ENCODE data around the gene FPR2.

Gene FPR2

DNA sequence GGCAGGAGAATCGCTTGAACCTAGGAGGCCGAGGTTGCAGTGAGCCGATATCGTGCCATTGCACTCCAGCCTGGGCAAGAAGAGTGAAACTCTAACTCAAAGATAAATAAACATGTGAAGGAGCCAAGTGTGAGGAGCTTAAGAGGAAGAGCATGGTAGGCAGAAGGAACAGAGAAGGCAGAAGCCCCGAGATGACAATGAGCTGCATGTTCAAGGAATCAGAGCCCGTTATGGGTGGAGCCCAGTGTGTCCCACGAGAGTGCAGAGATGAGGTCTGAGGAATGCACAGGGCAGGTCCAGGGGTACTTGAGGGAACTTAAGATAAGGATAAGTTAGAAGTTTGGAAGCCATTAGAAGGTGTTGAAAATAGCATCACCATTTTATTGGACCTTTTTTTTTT lies 716 bp downstream of the FPR2 start:
- Histone ChIP-seq H3K9ac (ENCODE audit: low read length) (no peak overlapping the region), H3K4me3 (ENCODE audit: low read length) (no peak overlapping the region), H3K9me2 (replicated peaks; ENCODE audit: insufficient read depth, low read length) (no peaks in the 10 kb centered on the region), H3K27ac (ENCODE audit: low read length) (no peak overlapping the region), H3K4me1 (ENCODE audit: low read length) (no peaks in the 10 kb centered on the region), H2AFZ (ENCODE audit: low read length) (no peak overlapping the region), H3K79me2 (ENCODE audit: low read length) (no peaks in the 10 kb centered on the region), H3K9me3 (replicated peaks; ENCODE audit: insufficient read depth, low read length) (no peaks in the 10 kb centered on the region), H3K4me2 (ENCODE audit: low read depth, low read length) (no peak overlapping the region), H3K36me3 (replicated peaks; ENCODE audit: insufficient read depth, low read length) (no peaks in the 10 kb centered on the region), H3K27me3 (replicated peaks; ENCODE audit: insufficient read depth, low read length) (no peaks in the 10 kb centered on the region), H3F3A (ENCODE audit: insufficient read depth, low read length) (no peaks in the 10 kb centered on the region), H4K20me1 (ENCODE audit: insufficient read depth, low read length) (no peaks in the 10 kb centered on the region)
- TF ChIP-seq EZH2 (optimal IDR thresholded peaks at IDR 0.05; ENCODE audit: low read depth, low read length) (no peak), EZH2phosphoT487 (IDR thresholded peaks at IDR 0.05; ENCODE audit: low read length) (no peak), CTCF (IDR thresholded peaks at IDR 0.05; ENCODE audit: low read length) (no peak)
- no peak for DNase-seq

DNA sequence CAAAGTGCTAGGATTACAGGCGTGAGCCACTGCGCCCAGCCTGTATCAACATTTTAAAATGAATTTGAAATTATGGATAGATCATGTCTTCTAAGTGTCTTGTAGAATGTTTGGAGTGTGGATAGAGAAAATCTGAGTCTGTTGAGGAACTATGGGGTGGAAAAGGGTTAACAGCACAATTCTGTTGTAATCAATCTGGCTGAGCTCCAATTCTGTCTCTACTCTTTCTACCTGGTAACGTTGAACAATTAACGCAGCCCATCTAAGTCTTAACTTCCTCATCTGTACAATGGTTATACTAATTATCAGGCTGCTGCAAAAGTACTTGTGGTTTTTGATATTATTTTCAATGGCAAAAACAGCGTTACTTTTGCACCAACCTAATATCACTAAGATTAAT lies 4.1 kb downstream of the FPR2 start:
- H3K36me3 ChIP-seq (replicated peaks; ENCODE audit: insufficient read depth, low read length) = no peaks in the 10 kb centered on the region
- H3K9me3 ChIP-seq (replicated peaks; ENCODE audit: insufficient read depth, low read length) = no peaks in the 10 kb centered on the region
- no peaks in the 10 kb centered on the region for H3K4me1 ChIP-seq (ENCODE audit: low read length)
- no peak overlapping the region for H3K9ac ChIP-seq (ENCODE audit: low read length)
- H3K27ac ChIP-seq (ENCODE audit: low read length) = no peak overlapping the region
- no peak for TF ChIP-seq EZH2 (optimal IDR thresholded peaks at IDR 0.05; ENCODE audit: low read depth, low read length)
- H4K20me1 ChIP-seq (ENCODE audit: insufficient read depth, low read length) = no peaks in the 10 kb centered on the region
- DNase-seq = no peak
- H2AFZ ChIP-seq (ENCODE audit: low read length) = no peak overlapping the region
- H3K9me2 ChIP-seq (replicated peaks; ENCODE audit: insufficient read depth, low read length) = no peaks in the 10 kb centered on the region
- H3K4me3 ChIP-seq (ENCODE audit: low read length) = no peak overlapping the region
- H3K79me2 ChIP-seq (ENCODE audit: low read length) = no peaks in the 10 kb centered on the region
- no peak overlapping the region for H3K4me2 ChIP-seq (ENCODE audit: low read depth, low read length)
- no peaks in the 10 kb centered on the region for H3F3A ChIP-seq (ENCODE audit: insufficient read depth, low read length)
- H3K27me3 ChIP-seq (replicated peaks; ENCODE audit: insufficient read depth, low read length) = no peaks in the 10 kb centered on the region

DNA sequence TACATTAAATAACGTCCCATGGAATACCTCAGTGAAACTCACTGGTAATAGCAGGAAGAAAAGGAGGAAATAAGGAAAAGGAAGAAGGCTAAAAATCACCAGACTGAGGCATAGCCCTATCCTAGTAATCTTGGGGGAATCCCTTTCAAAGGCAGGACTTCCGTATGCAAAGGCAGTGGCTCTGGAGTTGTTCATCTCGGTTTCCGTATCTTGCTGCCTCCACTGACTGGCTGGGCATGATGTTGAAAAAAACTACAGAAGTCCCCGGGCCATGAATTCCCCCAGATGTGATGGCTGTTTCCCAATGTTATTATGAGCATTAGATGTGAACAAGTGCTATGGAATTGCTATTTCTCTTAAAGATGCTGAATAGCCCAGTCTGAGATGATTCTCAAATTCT lies 5.5 kb downstream of the FPR2 start:
- H3K36me3 ChIP-seq (replicated peaks; ENCODE audit: insufficient read depth, low read length) = no peaks in the 10 kb centered on the region
- no peaks in the 10 kb centered on the region for H4K20me1 ChIP-seq (ENCODE audit: insufficient read depth, low read length)
- no peaks in the 10 kb centered on the region for H3K4me1 ChIP-seq (ENCODE audit: low read length)
- no peak overlapping the region for H3K27ac ChIP-seq (ENCODE audit: low read length)
- no peak overlapping the region for H2AFZ ChIP-seq (ENCODE audit: low read length)
- DNase-seq = no peak
- no peak overlapping the region for H3K4me2 ChIP-seq (ENCODE audit: low read depth, low read length)
- H3K27me3 ChIP-seq (replicated peaks; ENCODE audit: insufficient read depth, low read length) = no peaks in the 10 kb centered on the region
- H3K9me2 ChIP-seq (replicated peaks; ENCODE audit: insufficient read depth, low read length) = no peaks in the 10 kb centered on the region
- no peak overlapping the region for H3K9ac ChIP-seq (ENCODE audit: low read length)
- H3F3A ChIP-seq (ENCODE audit: insufficient read depth, low read length) = no peaks in the 10 kb centered on the region
- no peak overlapping the region for H3K4me3 ChIP-seq (ENCODE audit: low read length)
- no peaks in the 10 kb centered on the region for H3K9me3 ChIP-seq (replicated peaks; ENCODE audit: insufficient read depth, low read length)
- no peak for TF ChIP-seq EZH2phosphoT487 (IDR thresholded peaks at IDR 0.05; ENCODE audit: low read length)
- no peak for TF ChIP-seq CTCF (IDR thresholded peaks at IDR 0.05; ENCODE audit: low read length)
- no peak for TF ChIP-seq EZH2 (optimal IDR thresholded peaks at IDR 0.05; ENCODE audit: low read depth, low read length)
- no peaks in the 10 kb centered on the region for H3K79me2 ChIP-seq (ENCODE audit: low read length)

DNA sequence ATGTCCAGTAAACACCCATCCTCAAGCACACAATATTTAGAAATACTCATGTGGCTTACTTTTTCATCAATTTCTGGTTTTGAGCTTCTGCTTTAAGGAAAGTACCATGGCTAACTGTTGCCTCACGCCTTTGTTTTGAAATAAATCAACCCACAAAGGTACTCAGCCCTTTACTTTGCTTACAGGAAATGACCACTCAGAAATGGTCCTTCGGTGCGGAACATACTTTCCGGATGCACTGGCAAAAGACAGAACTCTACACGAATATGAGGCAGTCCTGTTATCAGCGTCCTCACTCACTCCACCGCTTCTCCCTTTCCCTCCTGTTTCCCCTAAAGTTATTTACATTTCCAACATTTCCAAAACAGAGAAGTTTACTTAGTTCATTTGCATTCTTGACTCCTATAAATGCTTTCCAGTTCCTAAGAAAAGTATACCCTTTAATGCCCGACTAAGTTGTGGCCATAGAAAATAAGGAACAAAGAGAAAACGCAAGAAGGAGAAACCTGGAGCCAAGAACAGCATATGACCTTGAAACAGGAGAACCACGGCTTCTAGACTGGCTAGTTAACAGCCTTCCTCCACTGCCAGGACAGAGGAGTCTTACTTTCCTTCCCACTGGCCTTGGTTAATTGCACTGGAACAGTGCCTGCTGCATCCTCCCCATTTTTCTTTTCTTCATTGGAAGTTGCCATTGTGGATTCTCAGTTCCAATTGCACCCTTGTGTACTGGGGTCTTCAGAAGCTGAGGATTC lies 10.6 kb downstream of the FPR2 start:
- no peak for TF ChIP-seq CTCF (IDR thresholded peaks at IDR 0.05; ENCODE audit: low read length)
- TF ChIP-seq EZH2phosphoT487 (IDR thresholded peaks at IDR 0.05; ENCODE audit: low read length) = no peak
- TF ChIP-seq EZH2 (optimal IDR thresholded peaks at IDR 0.05; ENCODE audit: low read depth, low read length) = no peak
- no peaks in the 10 kb centered on the region for H3K27me3 ChIP-seq (replicated peaks; ENCODE audit: insufficient read depth, low read length)

More for the DNA sequence above, 10.6 kb downstream of the FPR2 start:
- H3F3A ChIP-seq (ENCODE audit: insufficient read depth, low read length) = no peaks in the 10 kb centered on the region
- no peak for DNase-seq
- H3K4me1 ChIP-seq (ENCODE audit: low read length) = no peaks in the 10 kb centered on the region
- H4K20me1 ChIP-seq (ENCODE audit: insufficient read depth, low read length) = no peaks in the 10 kb centered on the region
- H3K9me3 ChIP-seq (replicated peaks; ENCODE audit: insufficient read depth, low read length) = no peaks in the 10 kb centered on the region; the same call in 1 of the 2 replicates
- no peak overlapping the region for H3K9ac ChIP-seq (ENCODE audit: low read length)
- no peaks in the 10 kb centered on the region for H3K36me3 ChIP-seq (replicated peaks; ENCODE audit: insufficient read depth, low read length)
- H2AFZ ChIP-seq (ENCODE audit: low read length) = no peak overlapping the region
- H3K9me2 ChIP-seq (replicated peaks; ENCODE audit: insufficient read depth, low read length) = no peaks in the 10 kb centered on the region
- no peak overlapping the region for H3K4me3 ChIP-seq (ENCODE audit: low read length)
- no peak overlapping the region for H3K27ac ChIP-seq (ENCODE audit: low read length)
- no peaks in the 10 kb centered on the region for H3K79me2 ChIP-seq (ENCODE audit: low read length)
- H3K4me2 ChIP-seq (ENCODE audit: low read depth, low read length) = no peak overlapping the region
